Heart left ventricle (tissue), 13 donors: ENCODE data around the gene TOX2.

Experiments
- POLR2A ChIP-seq, 2 donors: fragments of 450-650 bp; IDR thresholded peaks; one replicate each; pipeline ENCODE4 v1.6.1; 2017; ENCODE audit warnings: antibody characterized with exemption in 2 of 2, mild to moderate bottlenecking in 2 of 2, moderate library complexity in 2 of 2
- TF ChIP-seq, protein P1 (sequence below), 12 donors: fragments of 200-600 bp; sonication (generic) in 4 of 12; IDR thresholded peaks; one replicate each; pipeline versions ENCODE4 v1.5.0 to v1.8.0; 2018 to 2022; ENCODE audit warnings: antibody characterized with exemption in 12 of 12, mild to moderate bottlenecking in 5 of 12
- donor health status: ischemic (EF 13 %, LVEDD 7.1; RV severe dilation, severe dysfunction).
- donor health status: DM: no; HTN: yes; CAD: no.
- donor health status: DM: no; HTN: no; CAD: no.
- donor health status: ischemic (EF 25% LVEDD 6.9; RV normal size, moderate dysfunction).
- donor health status: ischemic (EF 25% LVEDD 5.7; RV mildly dilated, moderate dysfunction).
- donor health status: ischemic (EF 35%, LVEDD 5.7; RV mildly dilated, moderate dysfunction).
- donor health status: nonischemic (EF 11% LVEDD 7.7; RV severe dilation, severe dysfunction).
- donor health status: DM: yes; HTN: yes; CAD: no.
- donor health status: PGD.
- donor health status: ischemic (EF 29% LVEDD 5.4; RV normal size, mild dysfunction).
- donor health status: nonischemic (EF 23%, LVEDD 6.1; RV moderate dilation, normal function).

- TF ChIP-seq, protein P1, sequence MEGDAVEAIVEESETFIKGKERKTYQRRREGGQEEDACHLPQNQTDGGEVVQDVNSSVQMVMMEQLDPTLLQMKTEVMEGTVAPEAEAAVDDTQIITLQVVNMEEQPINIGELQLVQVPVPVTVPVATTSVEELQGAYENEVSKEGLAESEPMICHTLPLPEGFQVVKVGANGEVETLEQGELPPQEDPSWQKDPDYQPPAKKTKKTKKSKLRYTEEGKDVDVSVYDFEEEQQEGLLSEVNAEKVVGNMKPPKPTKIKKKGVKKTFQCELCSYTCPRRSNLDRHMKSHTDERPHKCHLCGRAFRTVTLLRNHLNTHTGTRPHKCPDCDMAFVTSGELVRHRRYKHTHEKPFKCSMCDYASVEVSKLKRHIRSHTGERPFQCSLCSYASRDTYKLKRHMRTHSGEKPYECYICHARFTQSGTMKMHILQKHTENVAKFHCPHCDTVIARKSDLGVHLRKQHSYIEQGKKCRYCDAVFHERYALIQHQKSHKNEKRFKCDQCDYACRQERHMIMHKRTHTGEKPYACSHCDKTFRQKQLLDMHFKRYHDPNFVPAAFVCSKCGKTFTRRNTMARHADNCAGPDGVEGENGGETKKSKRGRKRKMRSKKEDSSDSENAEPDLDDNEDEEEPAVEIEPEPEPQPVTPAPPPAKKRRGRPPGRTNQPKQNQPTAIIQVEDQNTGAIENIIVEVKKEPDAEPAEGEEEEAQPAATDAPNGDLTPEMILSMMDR (IDR thresholded peaks at IDR 0.05) = no peak
- no peak for TF ChIP-seq POLR2A (IDR thresholded peaks at IDR 0.05)
These were observed 55.0 kb downstream of the TOX2 start for GRCh38 chr20:43969501-43970182.
